ENCODE measurements around the gene SPSB2. TPM values are rescaled to one million over a fixed set of nuclear protein-coding genes. Genes with fewer than 3 reads are reported as not detected.

The SPSB2 gene
- total and polyA plus RNA-seq, 9 of the 15 experiments (the other 6 are each of a cell fraction or from before 2014, with no cell fraction given), result 0.10 to 10.6 (median 1.9) TPM

GRCh38 chr12:6828781-6829535 is 44.1 kb downstream of the SPSB2 start (continued):
- TF ChIP-seq ZNF134 (CRISPR knock-in tag; conservative IDR thresholded peaks at IDR 0.05) (no peak), POLR2AphosphoS5 (IDR thresholded peaks at IDR 0.05; ENCODE audit: control insufficient read depth, insufficient read depth, low read depth, low read length) (peak; percentile 21; the same call in 1 of the 2 replicates), SRSF7 (optimal IDR thresholded peaks at IDR 0.05; ENCODE audit: low read depth, low read length) (no peak), ERF (CRISPR knock-in tag; IDR thresholded peaks at IDR 0.05) (no peak), DLX4 (CRISPR knock-in tag; IDR thresholded peaks at IDR 0.05) (no peak), SRSF9 (IDR thresholded peaks at IDR 0.05; ENCODE audit: borderline replicate concordance, low read depth, low read length) (no peak), SRF (CRISPR knock-in tag; IDR thresholded peaks at IDR 0.05) (no peak), U2AF1 (optimal IDR thresholded peaks at IDR 0.05; ENCODE audit: low read depth, low read length) (no peak), CBFB (CRISPR knock-in tag; IDR thresholded peaks at IDR 0.05) (no peak), SPI1 (IDR thresholded peaks at IDR 0.05; ENCODE audit: borderline replicate concordance, low read depth, low read length) (0 out of 2 replicates have a peak, but pooled peaks have one; percentile 24), CREB3L1 (IDR thresholded peaks at IDR 0.05; ENCODE audit: borderline replicate concordance, low read depth) (peak; percentile 98), CBX5 (IDR thresholded peaks at IDR 0.05; ENCODE audit: borderline replicate concordance, low read depth) (no peak), EP400 (IDR thresholded peaks at IDR 0.05) (peak; percentile 88), TSHZ1 (CRISPR knock-in tag; IDR thresholded peaks at IDR 0.05) (no peak), RREB1 (CRISPR knock-in tag; IDR thresholded peaks at IDR 0.05) (no peak), MEF2A (IDR thresholded peaks at IDR 0.05; ENCODE audit: control insufficient read depth, low read depth, low read length) (no peak)

All from K562 (cell line).